ENCODE measurements around the gene MIER2.
"Not testable (repeated sequence)": the region's sequence is repeated elsewhere in the genome, so short reads cannot be mapped to it uniquely, and the experiment has no call there.

MIER2 gene

DNA sequence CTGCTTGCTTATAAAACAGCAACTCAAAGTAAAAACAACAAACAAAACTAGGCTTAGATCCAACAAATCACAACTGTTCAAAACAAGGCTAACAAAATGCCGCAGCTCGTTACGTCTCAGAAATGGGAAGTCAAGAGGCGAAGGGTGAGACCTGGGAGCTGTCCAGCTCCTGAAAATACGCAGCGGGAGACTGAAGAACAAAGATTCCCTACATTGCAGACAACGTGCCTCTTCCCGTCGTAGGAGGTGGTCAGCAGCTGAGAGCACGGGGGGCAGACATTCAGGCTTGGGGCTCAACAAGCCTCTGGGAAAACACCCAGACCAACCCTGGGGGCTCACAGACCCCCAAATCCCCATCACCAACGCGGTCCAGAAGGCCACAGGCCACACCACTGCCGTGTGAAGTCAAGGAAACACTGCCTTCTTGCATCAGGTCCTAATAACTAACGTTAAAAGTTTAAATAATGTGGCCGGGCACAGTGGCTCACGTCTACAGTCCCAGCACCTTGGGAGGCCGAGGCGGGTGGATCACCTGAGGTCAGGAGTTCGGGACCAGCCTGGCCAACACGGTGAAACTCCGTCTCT lies 66.9 kb downstream of the MIER2 start:
- peak; percentile 56 for DNase-seq (ENCODE audit: low read depth)
- TF ChIP-seq, protein P1, sequence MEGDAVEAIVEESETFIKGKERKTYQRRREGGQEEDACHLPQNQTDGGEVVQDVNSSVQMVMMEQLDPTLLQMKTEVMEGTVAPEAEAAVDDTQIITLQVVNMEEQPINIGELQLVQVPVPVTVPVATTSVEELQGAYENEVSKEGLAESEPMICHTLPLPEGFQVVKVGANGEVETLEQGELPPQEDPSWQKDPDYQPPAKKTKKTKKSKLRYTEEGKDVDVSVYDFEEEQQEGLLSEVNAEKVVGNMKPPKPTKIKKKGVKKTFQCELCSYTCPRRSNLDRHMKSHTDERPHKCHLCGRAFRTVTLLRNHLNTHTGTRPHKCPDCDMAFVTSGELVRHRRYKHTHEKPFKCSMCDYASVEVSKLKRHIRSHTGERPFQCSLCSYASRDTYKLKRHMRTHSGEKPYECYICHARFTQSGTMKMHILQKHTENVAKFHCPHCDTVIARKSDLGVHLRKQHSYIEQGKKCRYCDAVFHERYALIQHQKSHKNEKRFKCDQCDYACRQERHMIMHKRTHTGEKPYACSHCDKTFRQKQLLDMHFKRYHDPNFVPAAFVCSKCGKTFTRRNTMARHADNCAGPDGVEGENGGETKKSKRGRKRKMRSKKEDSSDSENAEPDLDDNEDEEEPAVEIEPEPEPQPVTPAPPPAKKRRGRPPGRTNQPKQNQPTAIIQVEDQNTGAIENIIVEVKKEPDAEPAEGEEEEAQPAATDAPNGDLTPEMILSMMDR (IDR thresholded peaks at IDR 0.05; ENCODE audit: low read length, missing control alignments): no peak
- no peak overlapping the region for H3K4me3 ChIP-seq (replicated peaks; ENCODE audit: low read depth, low read length)

DNA sequence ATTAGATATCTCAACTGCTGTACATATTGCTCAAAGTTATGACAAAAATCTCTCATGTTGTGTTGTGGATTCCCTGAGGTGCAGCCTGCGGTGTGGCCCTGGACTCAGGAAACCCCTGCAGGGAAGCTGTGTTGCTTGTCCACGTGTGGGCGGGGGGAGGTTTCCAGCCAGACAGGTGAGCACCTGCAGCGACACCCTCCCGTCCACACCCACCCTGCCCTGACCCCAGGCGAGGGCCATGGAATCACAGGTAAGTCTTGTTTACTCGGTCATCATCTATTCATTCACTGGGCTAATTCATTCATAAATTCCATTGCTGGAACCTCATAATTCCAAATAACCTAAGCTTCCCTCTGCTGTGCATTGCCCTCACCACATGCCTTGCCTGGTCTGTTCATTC lies 67.5 kb downstream of the MIER2 start:
- H3K4me3 ChIP-seq (replicated peaks; ENCODE audit: low read depth, low read length): no peak overlapping the region
- TF ChIP-seq, protein P1 (IDR thresholded peaks at IDR 0.05; ENCODE audit: low read length, missing control alignments): no peak
- DNase-seq (ENCODE audit: low read depth): no peak

DNA sequence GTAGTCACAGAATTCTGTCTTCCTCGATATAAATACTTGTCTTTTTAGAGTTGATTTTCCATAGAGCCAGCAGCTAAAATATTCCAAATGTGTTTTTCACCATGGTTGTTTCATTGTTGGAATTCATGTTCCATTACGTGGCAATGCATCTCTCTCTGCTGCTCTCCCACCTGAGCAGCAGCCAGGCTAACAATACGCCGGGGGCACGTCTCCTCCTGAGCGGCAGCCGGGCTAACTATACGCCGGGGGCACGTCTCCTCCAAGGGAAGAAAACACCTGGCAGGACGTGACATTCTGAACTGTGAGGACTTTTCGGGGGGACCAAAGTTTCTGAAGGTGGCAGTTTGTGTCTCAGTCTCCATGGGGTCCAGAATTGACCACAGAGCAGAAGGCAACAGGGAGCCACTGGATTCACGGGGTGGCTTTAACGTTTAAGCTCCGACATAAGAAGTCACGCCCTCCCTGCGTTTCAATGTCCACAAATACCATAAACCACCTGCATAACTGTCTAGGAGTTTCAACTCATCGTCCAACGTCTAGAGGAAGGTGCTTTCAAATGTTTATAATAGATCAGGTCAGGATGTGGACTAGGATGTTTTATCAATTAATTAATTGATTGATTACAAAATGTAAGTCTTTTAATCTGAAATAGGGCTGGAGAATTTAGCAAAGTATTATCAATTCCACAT lies 68.5 kb downstream of the MIER2 start:
- no peak overlapping the region for H3K4me3 ChIP-seq (replicated peaks; ENCODE audit: low read depth, low read length)
- DNase-seq (ENCODE audit: low read depth): no peak

DNA sequence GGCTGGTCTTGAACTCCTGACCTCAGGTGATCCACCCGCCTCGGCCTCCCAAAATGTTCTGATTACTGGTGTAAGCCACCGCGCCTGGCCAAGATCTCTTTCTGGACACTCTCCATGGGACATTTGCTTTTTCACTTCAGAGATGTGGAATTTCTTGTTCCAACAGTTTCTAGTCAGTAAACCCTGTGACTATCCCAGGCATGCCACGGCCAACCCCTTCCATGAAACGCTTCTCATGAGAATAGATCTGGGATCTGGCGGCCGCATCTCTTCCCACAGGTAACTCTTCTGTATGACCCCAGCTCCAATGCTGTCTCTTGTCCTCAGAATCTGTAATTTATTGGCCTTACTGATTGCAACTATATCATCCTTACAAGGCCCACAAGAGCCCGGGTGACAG lies 69.6 kb downstream of the MIER2 start:
- TF ChIP-seq, protein P1 (IDR thresholded peaks at IDR 0.05; ENCODE audit: low read length, missing control alignments): no peak
- no peak for DNase-seq (ENCODE audit: low read depth)
- no peak overlapping the region for H3K4me3 ChIP-seq (replicated peaks; ENCODE audit: low read depth, low read length)

More for the DNA sequence above, 68.5 kb downstream of the MIER2 start:
- TF ChIP-seq, protein P1 (IDR thresholded peaks at IDR 0.05; ENCODE audit: low read length, missing control alignments): no peak

DNA sequence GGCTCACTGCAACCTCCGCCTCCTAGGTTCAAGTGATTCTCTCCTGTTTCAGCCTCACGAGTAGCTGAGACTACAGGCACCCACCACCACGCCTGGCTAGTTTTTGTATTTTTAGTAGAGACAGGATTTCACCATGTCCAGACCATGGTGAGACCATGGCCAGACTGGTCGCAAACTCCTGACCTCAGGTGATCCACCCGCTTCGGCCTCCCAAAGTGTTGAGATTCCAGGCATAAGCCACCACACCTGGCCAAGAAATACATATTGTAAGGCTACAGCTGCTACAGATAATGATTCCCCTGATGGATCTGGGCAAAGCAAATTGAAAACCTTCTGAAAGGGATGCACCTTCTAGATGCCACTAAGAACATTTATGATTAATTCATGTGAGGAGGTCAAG lies 71.2 kb downstream of the MIER2 start:
- TF ChIP-seq, protein P1 (IDR thresholded peaks at IDR 0.05; ENCODE audit: low read length, missing control alignments): no peak
- H3K4me3 ChIP-seq (replicated peaks; ENCODE audit: low read depth, low read length): no peak overlapping the region
- DNase-seq (ENCODE audit: low read depth): no peak

DNA sequence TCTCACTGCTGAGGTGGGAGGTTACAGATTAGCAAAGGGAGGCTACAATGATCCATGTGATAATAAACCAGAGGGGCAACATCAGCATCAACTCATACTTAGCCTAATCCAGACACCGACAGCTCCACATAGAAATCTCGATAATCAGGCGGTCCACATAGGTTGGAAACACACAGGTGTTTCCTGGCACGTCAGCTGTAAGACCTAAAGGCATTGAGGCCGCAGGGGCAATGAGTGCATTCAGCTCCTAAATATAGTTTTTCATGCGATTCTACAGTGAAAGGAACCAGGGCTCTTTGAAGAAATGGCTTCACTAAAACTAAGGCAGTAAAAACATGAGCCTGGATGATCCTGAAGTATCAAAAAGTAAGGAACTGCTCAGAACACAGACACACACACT lies 72.7 kb downstream of the MIER2 start:
- TF ChIP-seq, protein P1 (IDR thresholded peaks at IDR 0.05; ENCODE audit: low read length, missing control alignments): no peak
- no peak overlapping the region for H3K4me3 ChIP-seq (replicated peaks; ENCODE audit: low read depth, low read length)
- no peak for DNase-seq (ENCODE audit: low read depth)

DNA sequence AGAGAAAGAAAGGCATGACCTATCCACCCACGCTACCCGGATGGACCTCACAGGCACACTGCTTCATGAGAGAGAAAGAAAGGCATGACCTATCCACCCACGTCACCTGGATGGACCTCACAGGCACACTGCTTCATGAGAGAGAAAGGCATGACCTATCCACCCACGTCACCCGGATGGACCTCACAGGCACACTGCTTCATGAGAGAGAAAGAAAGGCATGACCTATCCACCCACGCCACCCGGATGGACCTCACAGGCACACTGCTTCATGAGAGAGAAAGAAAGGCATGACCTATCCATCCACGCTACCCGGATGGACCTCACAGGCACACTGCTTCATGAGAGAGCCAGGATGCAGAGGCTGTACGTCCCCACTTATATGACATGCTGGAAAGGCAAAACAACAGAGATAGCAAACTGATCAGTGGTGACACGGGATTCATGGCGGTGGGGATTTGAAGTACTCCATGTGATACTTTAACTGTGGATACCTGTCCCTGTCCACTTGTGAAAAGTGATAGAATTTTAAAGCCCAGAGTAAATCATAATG lies 73.8 kb downstream of the MIER2 start:
- not testable (repeated sequence) for DNase-seq (ENCODE audit: low read depth); H3K4me3 ChIP-seq (replicated peaks; ENCODE audit: low read depth, low read length)

Measured in fibroblast of pulmonary artery (primary cell).